Left cardiac atrium (tissue), 4 donors: ENCODE measurements around the gene KLHL35. TPM values are rescaled to one million over a fixed set of nuclear protein-coding genes. Genes with fewer than 3 reads are reported as not detected.
A peak's percentile ranks its signal among the peaks of the same experiment; 100 is the strongest.
"Not testable (repeated sequence)": the region's sequence is repeated elsewhere in the genome, so short reads cannot be mapped to it uniquely, and the experiment has no call there.

Experiments used
- ATAC-seq, 2 donors: fragments of 200-7000 bp; cut with Tn5 transposase; one replicate each; pipeline ENCODE4 v1.9.1; 2020; ENCODE audit warnings: mild to moderate bottlenecking in 2 of 2, moderate library complexity in 2 of 2
- DNase-seq: peaks from one replicate; pipeline ENCODE4 v3.0.0-alpha.2; 2020
- intact Hi-C, 2 donors: fragments of 100-400 bp; cut with DNase I; formaldehyde crosslinking; loops; one replicate each; pipeline versions ENCODE4 v1.14.1 to v1.15.1; 2022 to 2023
- total RNA-seq, 2 donors: library from RNA; stranded (reverse); fragmentation: NEBNext Ultra II Directional; extraction: Animal tissue kit (Norgen Biotek cat#: 25700); gene quantifications; one replicate each; pipeline ENCODE4 v1.2.1, GENCODE V29; 2021
- donor health status: DM: no; HTN: yes; CAD: no.
- donor health status: DM: no; HTN: yes; CAD: no; lungs with severe emphysema.
- donor health status: DM: yes; HTN: yes; CAD: no.
- donor health status: Dilated cardiomyopathy.

Gene KLHL35
- total RNA-seq, 2 donors from 2014 or later: 1.1 to 1.2 TPM

DNA sequence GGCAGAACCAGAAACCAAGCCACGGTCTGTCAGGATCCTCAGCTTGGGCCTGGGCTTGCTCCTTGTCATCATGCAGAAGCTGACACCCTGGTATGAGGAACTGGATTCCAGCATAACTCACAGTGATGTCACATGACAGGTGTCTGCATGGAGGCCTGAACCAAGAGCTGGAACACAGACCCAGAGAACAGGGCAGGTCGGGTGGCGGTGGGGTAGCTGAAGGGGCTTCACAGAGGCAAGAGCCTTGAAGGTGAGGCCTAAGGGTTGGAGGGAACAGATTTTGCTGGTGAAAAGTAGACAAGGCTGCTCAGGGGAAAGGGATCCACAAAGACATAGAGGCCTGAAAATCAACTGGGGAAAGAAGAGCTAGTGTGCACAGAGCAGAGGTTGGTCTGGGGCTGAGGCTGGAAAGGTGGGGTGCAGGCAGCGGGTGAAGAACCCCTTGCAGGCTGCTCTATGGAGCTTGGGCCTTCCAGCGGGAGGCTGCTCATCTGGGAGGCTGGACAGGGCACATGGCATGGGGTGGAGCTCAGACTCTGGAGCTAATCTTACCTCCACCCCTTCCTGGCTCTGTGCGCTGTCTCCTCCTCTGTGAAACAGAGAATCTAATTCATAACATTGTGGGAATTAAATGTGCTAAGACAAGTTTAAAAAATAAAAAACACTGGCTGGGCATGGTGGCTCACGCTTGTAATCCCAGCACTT, 52.1 kb downstream of the KLHL35 start:
- intact Hi-C loops: loop anchor here in 1 of 2 donors (5.0 kb wide), 1 partner anchor 54 kb away; no protein-coding TSS in a partner anchor
- DNase-seq: peak; percentile 46

GRCh38 chr11:75380245-75380644, 52.8 kb downstream of the KLHL35 start:
- intact Hi-C loops: loop anchor here in 1 of 2 donors (5.0 kb wide), 1 partner anchor 53 kb away; no protein-coding TSS in a partner anchor
- no peak for DNase-seq
- ATAC-seq: no peak

More for the DNA sequence above, 52.1 kb downstream of the KLHL35 start:
- ATAC-seq: peak; percentile 55 to 76

DNA sequence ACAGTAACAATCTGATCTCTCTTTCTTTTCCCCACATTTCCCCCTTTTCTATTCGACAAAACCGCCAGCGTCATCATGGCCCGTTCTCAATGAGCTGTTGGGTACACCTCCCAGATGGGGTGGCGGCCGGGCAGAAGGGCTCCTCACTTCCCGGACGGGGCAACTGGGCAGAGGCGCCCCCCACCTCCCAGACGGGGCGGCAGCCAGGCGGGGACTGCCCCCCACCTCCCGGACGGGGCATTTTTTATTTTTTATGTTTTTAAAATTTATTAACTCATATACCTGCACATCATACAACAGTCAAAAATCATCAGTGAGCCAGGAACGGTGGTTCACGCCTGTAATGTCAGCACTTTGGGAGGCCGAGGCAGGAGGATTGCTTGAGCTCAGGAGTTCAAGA, 54.2 kb downstream of the KLHL35 start:
- DNase-seq, ATAC-seq, intact Hi-C loops: not testable (repeated sequence)

DNA sequence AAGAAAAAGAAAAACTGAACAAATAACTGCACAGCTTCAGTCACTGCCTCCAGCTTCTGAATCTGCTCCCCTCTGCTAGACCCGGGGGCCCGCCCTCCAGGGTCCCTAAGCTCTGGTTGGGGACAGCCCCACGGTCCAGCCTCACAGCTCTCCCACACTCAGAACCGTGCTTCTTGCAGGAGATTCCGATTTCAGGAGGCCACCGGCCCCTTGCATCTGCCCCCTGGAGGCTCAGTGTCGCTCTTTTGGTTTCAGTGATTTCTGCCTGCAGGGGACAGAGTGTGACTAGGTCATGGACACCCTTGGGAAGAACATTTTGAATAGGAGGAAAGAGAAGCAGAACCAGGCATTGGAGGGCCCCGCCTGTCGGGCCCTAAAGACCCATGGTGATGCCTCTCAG, 56.8 kb downstream of the KLHL35 start:
- no peak for ATAC-seq
- intact Hi-C loops: no loop called here
- DNase-seq: no peak

DNA sequence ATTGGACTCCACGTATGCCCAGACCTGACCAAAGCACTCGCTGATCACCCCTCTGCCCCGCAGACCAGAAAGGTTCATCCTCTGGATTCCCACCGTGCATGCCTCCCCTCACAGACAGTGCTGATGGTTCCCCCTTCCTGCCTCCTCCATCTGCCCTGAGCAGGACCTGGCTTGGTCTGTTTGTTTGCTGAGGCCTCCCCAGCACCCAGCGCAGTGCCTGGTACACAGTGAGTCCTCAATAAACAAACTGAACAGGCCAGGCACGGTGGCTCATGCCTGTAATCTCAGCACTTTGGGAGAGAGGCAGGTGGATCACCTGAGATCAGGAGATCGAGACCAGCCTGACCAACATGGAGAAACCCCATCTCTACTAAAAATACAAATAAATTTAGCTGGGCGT, 57.4 kb downstream of the KLHL35 start:
- ATAC-seq: no peak
- intact Hi-C loops: no loop called here
- DNase-seq: no peak

DNA sequence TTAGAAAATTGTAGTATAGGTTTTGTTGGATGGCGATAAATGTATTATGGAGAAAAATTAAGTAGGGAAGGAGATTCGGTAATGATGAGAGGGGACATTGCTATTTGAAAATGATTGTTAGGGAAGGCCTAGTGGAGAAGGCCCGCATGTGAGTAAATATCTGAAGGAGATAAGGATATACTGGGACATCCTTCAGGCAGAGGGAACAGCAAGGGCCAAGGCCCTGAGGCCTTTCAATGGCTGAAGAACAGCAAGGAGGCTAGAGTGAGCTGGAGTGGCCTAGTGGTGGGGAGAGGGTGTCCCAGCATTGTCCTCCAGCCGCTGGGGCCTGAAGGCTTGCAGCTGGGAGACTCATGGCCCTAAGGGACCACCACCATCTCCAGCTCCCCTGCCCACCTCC, 58.4 kb downstream of the KLHL35 start:
- ATAC-seq: no peak
- intact Hi-C loops: no loop called here
- no peak for DNase-seq

GRCh38 chr11:75373201-75373600, 59.8 kb downstream of the KLHL35 start:
- ATAC-seq (no peak), DNase-seq (no peak)
- intact Hi-C loops: no loop called here

Other genes starting within 250 kb of the KLHL35 start
- gene TPBGL, start 192.4 kb downstream of the KLHL35 start, total RNA-seq: under 1 TPM; 0.21 to 0.42 TPM
- 10 to 100 TPM; 28.4 to 39.4 TPM for gene ARRB1, start 81.5 kb downstream of the KLHL35 start, total RNA-seq
- gene RPS3, start 33.7 kb downstream of the KLHL35 start, total RNA-seq: 1,000 to 10,000 TPM; 1,106 to 1,117 TPM
- gene GDPD5, start 92.7 kb upstream of the KLHL35 start, total RNA-seq: 10 to 100 TPM; 12.3 to 17.6 TPM
- 100 to 1,000 TPM; 105 to 137 TPM for gene SERPINH1, start 129.1 kb upstream of the KLHL35 start, total RNA-seq
- gene MAP6, start 235.8 kb upstream of the KLHL35 start, total RNA-seq: 1 to 10 TPM; 5.6 to 5.9 TPM